Body of pancreas (tissue), 4 donors: ENCODE results near the gene IQCF5. TPM values are rescaled to one million over a fixed set of nuclear protein-coding genes. Genes with fewer than 3 reads are reported as not detected.
"Not testable (repeated sequence)": the region's sequence is repeated elsewhere in the genome, so short reads cannot be mapped to it uniquely, and the experiment has no call there.

Experiments
- ATAC-seq: fragments of 150-250 bp; one replicate; pipeline ENCODE4 v1.9.1; 2016
- DNase-seq, 4 donors: peaks; one replicate each; pipeline ENCODE4 v3.0.0-alpha.2; 2019
- H3K27ac ChIP-seq, 4 donors: fragments of 200-600 bp; sonication (generic); 1 replicate in 3 of 4; 2 replicates in 1 of 4; pipeline versions ENCODE4 v1.5.1 to v1.6.1; 2016 to 2019; ENCODE audit warnings: mild to moderate bottlenecking in 1 of 4, mixed read lengths in 1 of 4, moderate library complexity in 1 of 4
- H3K27me3 ChIP-seq, 2 donors: fragments of 200-600 bp; sonication (generic); one replicate each; pipeline ENCODE4 v1.6.0; 2016; ENCODE audit warnings: mild to moderate bottlenecking in 1 of 2
- H3K36me3 ChIP-seq, 2 donors: fragments of 200-600 bp; sonication (generic); replicated peaks in 1 of 2; 2 replicates each; pipeline ENCODE4 v1.5.1; 2016; ENCODE audit warnings: low read depth in 2 of 2; ENCODE audit not compliant: insufficient read depth in 1 of 2
- H3K4me1 ChIP-seq: fragments of 200-600 bp; sonication (generic); one replicate; pipeline ENCODE4 v1.6.0; 2016
- H3K4me3 ChIP-seq, 2 donors: fragments of 200-600 bp; sonication (generic); 1 replicate in 1 of 2; 2 replicates in 1 of 2; pipeline ENCODE4 v1.5.1; 2016 to 2019
- H3K9me3 ChIP-seq, 3 donors: fragments of 200-600 bp; sonication (generic); 1 replicate in 2 of 3; 2 replicates in 1 of 3; pipeline ENCODE4 v1.5.1; 2016
- CTCF ChIP-seq, 7 experiments: fragments of 450-650 bp in 4 of 7; fragments of 200-600 bp in 3 of 7; sonication (generic) in 3 of 7; IDR thresholded peaks; one replicate each; pipeline ENCODE4 v1.5.1; 2016 to 2019; ENCODE audit warnings: antibody characterized with exemption in 7 of 7
- POLR2A ChIP-seq, 3 donors: fragments of 450-650 bp; IDR thresholded peaks; one replicate each; pipeline ENCODE4 v1.6.1; 2016; ENCODE audit warnings: antibody characterized with exemption in 3 of 3, mild to moderate bottlenecking in 2 of 3
- WGBS, 2 donors: methylation state at CpG; one replicate each; pipeline ENCODE4 v1.1.5; 2017; 5-methylcytosine and 5-hydroxymethylcytosine counted together
- intact Hi-C: fragments of 100-400 bp; cut with DNase I; formaldehyde crosslinking; loops from one replicate; pipeline ENCODE4 v1.15.1; 2023
- total RNA-seq, 2 donors: library from RNA; depleted of rRNA; stranded (reverse); fragments of >200 nt; gene quantifications; one replicate each; pipeline ENCODE4 v1.1.0, GENCODE V29; 2016

Gene IQCF5
- total RNA-seq, 2 donors from 2014 or later = not detected

GRCh38 chr3:51873253-51873766 is 2.1 kb downstream of the IQCF5 start:
- 32 to 44% methylated on average over 1 of the region's 1 CpG for WGBS, 2 donors
- Histone ChIP-seq H3K27ac (no peak overlapping the region), H3K27me3 (no peaks in the 10 kb centered on the region), H3K9me3 (no peaks in the 10 kb centered on the region), H3K36me3 (no peaks in the 10 kb centered on the region), H3K4me1 (no peaks in the 10 kb centered on the region), H3K4me3 (no peak overlapping the region)
- intact Hi-C loops = no loop called here
- DNase-seq (no peak), ATAC-seq (no peak)
- TF ChIP-seq POLR2A (IDR thresholded peaks at IDR 0.05) = no peak
- no peak for TF ChIP-seq CTCF (IDR thresholded peaks at IDR 0.05)

- no peaks in the 10 kb centered on the region for H3K36me3 ChIP-seq
- no peaks in the 10 kb centered on the region for H3K9me3 ChIP-seq
- no peak for ATAC-seq
- no peaks in the 10 kb centered on the region for H3K27me3 ChIP-seq
- WGBS, 2 donors = 28 to 51% methylated on average over 2 of the region's 2 CpGs
- intact Hi-C loops = no loop called here
- TF ChIP-seq POLR2A (IDR thresholded peaks at IDR 0.05) (no peak), CTCF (IDR thresholded peaks at IDR 0.05) (no peak)
- no peak overlapping the region for H3K27ac ChIP-seq
- DNase-seq = no peak
- no peaks in the 10 kb centered on the region for H3K4me1 ChIP-seq
- H3K4me3 ChIP-seq = no peak overlapping the region
These were observed 6.1 kb downstream of the IQCF5 start for GRCh38 chr3:51869304-51869703.

GRCh38 chr3:51868896-51869295 is 6.5 kb downstream of the IQCF5 start:
- H3K4me1 ChIP-seq, H3K9me3 ChIP-seq, H3K4me3 ChIP-seq, ATAC-seq, DNase-seq, H3K27ac ChIP-seq, H3K27me3 ChIP-seq, intact Hi-C loops, H3K36me3 ChIP-seq: not testable (repeated sequence)
- WGBS, 2 donors = 75 to 83% methylated on average over 1 of the region's 1 CpG

GRCh38 chr3:51862886-51863285 is 12.5 kb downstream of the IQCF5 start:
- ATAC-seq (no peak), DNase-seq (no peak)
- H3K9me3 ChIP-seq = no peaks in the 10 kb centered on the region
- TF ChIP-seq CTCF (IDR thresholded peaks at IDR 0.05) (no peak), POLR2A (IDR thresholded peaks at IDR 0.05) (no peak)
- intact Hi-C loops = no loop called here
- H3K4me1 ChIP-seq = no peaks in the 10 kb centered on the region
- no peak overlapping the region for H3K27ac ChIP-seq
- no peaks in the 10 kb centered on the region for H3K27me3 ChIP-seq
- no peaks in the 10 kb centered on the region for H3K36me3 ChIP-seq
- WGBS, 2 donors = 70 to 73% methylated on average over 11 to 13 of the region's 13 CpGs
- no peak overlapping the region for H3K4me3 ChIP-seq

- intact Hi-C loops = no loop called here
- Histone ChIP-seq H3K4me3 (no peak within 1 kb of the TSS), H3K27me3 (no peaks in the 10 kb centered on the region), H3K27ac (no peak within 1 kb of the TSS), H3K36me3 (no peaks in the 10 kb centered on the region), H3K4me1 (no peaks in the 10 kb centered on the region), H3K9me3 (no peaks in the 10 kb centered on the region)
- 57 to 71% methylated on average over 6 to 7 of the region's 7 CpGs for WGBS, 2 donors
- ATAC-seq = no peak
- TF ChIP-seq POLR2A (IDR thresholded peaks at IDR 0.05) = no peak
- DNase-seq = no peak
These were observed 14.4 kb downstream of the IQCF5 start, which contains the start of gene IQCF2 for GRCh38 chr3:51860703-51861665. IQCF2 (plus strand) TSS chr3:51861615; CDS start chr3:51861667, 52 bp downstream.

GRCh38 chr3:51855411-51855810 is 20.0 kb downstream of the IQCF5 start:
- H3K9me3 ChIP-seq, H3K27ac ChIP-seq, DNase-seq, H3K27me3 ChIP-seq, intact Hi-C loops, H3K36me3 ChIP-seq, H3K4me1 ChIP-seq, ATAC-seq, H3K4me3 ChIP-seq: not testable (repeated sequence)
- 82 to 94% methylated on average over 1 of the region's 1 CpG for WGBS, 2 donors
